T-helper 17 cell (primary cell): Measurements from ENCODE around the gene CNGB1. TPM values are rescaled to one million over a fixed set of nuclear protein-coding genes. Genes with fewer than 3 reads are reported as not detected.
"Not testable (repeated sequence)": the region's sequence is repeated elsewhere in the genome, so short reads cannot be mapped to it uniquely, and the experiment has no call there.

ENCODE experiments used
- ATAC-seq: fragments of 150-1000 bp; cut with Tn5 transposase; 2 replicates; pipeline ENCODE4 v1.10.0; 2021; ENCODE audit warnings: mild to moderate bottlenecking, moderate library complexity
- DNase-seq, 3 donors: peaks; one replicate each; pipeline versions ENCODE4 v3.0.0 to v3.0.0-alpha.2; 2020 to 2021
- H3K9me3 ChIP-seq: one replicate; pipeline ENCODE4 v1.7.0; 2013; ENCODE audit warnings: low read length, mild to moderate bottlenecking; ENCODE audit not compliant: control insufficient read depth, poor library complexity, severe bottlenecking
- H3K27ac Mint-ChIP-seq: one replicate; pipeline ENCODE4 v1.8.0; 2022; ENCODE audit warnings: mild to moderate bottlenecking, moderate library complexity, mixed read lengths
- H3K27me3 Mint-ChIP-seq: one replicate; pipeline ENCODE4 v1.8.0; 2022; ENCODE audit warnings: mixed read lengths
- H3K36me3 Mint-ChIP-seq: one replicate; pipeline ENCODE4 v1.8.0; 2022; ENCODE audit warnings: low read depth, mixed read lengths
- H3K4me1 Mint-ChIP-seq: one replicate; pipeline ENCODE4 v1.8.0; 2022; ENCODE audit warnings: mild to moderate bottlenecking, mixed read lengths
- H3K4me3 Mint-ChIP-seq: one replicate; pipeline ENCODE4 v1.8.0; 2022; ENCODE audit warnings: mild to moderate bottlenecking, moderate library complexity, mixed read lengths
- total RNA-seq, 4 donors: library from RNA in 2 of 4; stranded (reverse) in 2 of 4; gene quantifications; one replicate each; pipeline ENCODE4 v1.2.3 and lab custom pipeline; 2022 to 2026

The CNGB1 gene
- total RNA-seq, 2 donors from 2014 or later: not detected

DNA sequence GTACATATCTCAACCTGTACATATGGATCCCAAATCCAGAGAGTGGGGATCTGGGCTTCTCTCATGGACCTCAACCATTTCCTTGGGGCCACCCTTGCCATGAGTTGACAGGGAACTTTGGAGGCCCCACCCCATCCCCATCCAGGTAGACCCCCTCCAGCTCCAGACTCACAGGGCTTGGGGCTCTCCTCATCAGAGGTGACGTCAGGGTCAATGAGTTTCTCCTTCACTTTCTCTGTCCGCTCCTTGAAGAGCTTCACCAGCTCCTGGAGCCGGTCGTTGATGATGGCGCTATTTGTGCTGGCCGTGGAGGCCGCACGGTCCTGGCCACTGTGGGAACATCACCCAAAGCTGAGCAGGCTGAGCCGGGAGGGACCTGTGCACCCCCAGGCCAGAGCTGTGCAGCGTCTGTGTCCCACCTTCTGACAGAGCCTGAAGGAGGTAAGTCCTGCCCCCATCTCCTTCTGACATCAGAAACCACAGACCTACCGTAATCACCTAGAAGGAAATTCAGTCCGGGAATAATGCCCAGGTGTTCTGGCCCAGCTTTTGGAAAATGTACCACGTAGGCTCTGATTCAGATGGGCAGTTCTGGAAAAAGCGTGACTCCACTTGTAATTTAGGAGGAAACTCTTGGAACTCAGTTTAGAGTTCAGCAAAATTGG, 50.6 kb downstream of the CNGB1 start:
- ATAC-seq: no peak
- H3K27ac Mint-ChIP-seq: no peak overlapping the region
- H3K9me3 ChIP-seq: no peaks in the 10 kb centered on the region
- H3K4me1 Mint-ChIP-seq: no peaks in the 10 kb centered on the region
- peaks cover 17% of the 10 kb centered on the region for H3K27me3 Mint-ChIP-seq
- DNase-seq: no peak
- H3K4me3 Mint-ChIP-seq: no peak overlapping the region
- no peaks in the 10 kb centered on the region for H3K36me3 Mint-ChIP-seq

DNA sequence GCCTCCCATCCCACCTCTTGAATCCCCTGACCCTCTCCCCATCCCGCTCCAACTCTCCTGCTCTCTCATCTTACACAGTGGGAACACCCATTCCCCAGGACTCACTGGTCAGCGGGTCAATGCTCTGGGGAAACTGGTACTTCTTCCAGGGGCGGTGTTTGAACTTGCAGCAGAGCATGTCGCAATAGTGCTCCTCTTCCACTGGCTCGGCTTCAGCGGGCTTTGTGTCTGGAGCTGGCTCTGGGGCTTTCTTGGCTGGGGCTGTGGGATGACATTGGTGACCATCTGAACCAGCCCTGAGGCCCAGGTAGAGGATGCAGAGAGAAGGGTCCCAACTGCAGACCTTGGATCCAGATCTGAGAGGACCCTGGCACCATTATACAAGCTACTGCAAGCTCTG, 51.9 kb downstream of the CNGB1 start:
- Mint-ChIP-seq H3K4me1 (no peaks in the 10 kb centered on the region), H3K4me3 (no peak overlapping the region)
- DNase-seq: no peak

DNA sequence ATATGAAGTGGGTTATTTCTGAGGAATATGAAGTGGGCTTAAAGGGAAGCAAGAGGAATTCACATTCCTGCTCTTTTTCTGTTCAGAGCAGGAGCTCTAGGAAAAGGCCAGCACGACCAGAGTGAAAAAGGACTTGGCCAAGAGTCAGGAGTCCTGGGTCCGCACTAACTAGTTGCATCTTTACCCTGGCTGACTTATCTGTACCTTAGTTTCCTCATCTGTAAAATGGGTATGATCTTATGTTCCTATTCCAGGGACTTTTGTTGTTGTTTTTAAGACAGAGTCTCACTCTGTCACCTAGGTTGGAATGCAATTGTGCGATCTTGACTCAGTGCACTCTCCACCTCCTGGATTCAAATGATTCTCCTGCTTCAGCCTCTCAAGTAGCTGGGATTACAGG, 52.5 kb downstream of the CNGB1 start:
- DNase-seq (no peak), ATAC-seq (no peak)
- H3K4me3 Mint-ChIP-seq: no peak overlapping the region
- no peak overlapping the region for H3K27ac Mint-ChIP-seq
- H3K4me1 Mint-ChIP-seq: no peaks in the 10 kb centered on the region
- H3K27me3 Mint-ChIP-seq: peaks cover 21% of the 10 kb centered on the region
- H3K36me3 Mint-ChIP-seq: no peaks in the 10 kb centered on the region
- no peaks in the 10 kb centered on the region for H3K9me3 ChIP-seq

More for the DNA sequence above, 51.9 kb downstream of the CNGB1 start:
- Mint-ChIP-seq H3K36me3 (no peaks in the 10 kb centered on the region), H3K27ac (no peak overlapping the region), H3K27me3 (peaks cover 25% of the 10 kb centered on the region)
- no peak for ATAC-seq
- H3K9me3 ChIP-seq: no peaks in the 10 kb centered on the region

DNA sequence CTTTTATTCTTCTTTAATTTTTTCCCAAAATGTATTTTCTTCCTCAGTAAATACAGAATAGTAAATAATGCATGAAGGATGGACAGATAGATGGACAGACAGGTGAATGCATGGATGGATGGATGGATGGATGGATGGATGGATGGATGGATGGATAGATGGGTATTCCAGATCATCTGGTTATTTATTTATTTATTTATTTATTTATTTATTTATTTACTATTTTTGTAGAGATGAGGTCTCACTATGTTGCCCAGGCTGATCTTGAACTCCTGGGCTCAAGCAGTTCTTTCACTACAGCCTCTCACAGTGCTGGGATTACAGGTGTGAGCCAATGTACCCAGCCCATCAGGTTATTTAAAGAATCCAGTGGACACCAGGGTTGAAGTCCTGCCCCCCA, 53.0 kb downstream of the CNGB1 start:
- H3K4me1 Mint-ChIP-seq, ATAC-seq, H3K27ac Mint-ChIP-seq, H3K36me3 Mint-ChIP-seq, H3K4me3 Mint-ChIP-seq, H3K9me3 ChIP-seq, DNase-seq: not testable (repeated sequence)
- peaks cover 20% of the 10 kb centered on the region for H3K27me3 Mint-ChIP-seq

DNA sequence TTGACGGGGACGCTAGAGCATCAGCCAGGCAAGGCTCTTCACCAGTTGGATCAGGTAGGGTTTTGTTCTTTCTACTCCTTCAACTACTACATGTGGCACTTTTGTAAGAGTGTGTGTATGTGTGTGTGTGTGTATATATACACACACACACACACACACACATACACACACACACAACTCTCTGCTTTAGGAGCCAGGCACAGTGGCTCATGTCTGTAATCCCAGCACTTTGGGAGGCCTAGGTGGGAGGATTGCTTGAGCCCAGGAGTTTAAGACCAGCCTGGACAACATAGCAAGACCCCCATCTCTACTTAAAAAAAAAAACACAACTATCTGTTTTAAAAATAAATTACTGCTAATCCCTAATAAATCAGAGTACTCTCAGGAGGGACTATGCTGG, 53.4 kb downstream of the CNGB1 start:
- H3K27ac Mint-ChIP-seq, H3K4me3 Mint-ChIP-seq, H3K9me3 ChIP-seq, H3K4me1 Mint-ChIP-seq, DNase-seq, H3K36me3 Mint-ChIP-seq, ATAC-seq: not testable (repeated sequence)
- peaks cover 20% of the 10 kb centered on the region for H3K27me3 Mint-ChIP-seq

DNA sequence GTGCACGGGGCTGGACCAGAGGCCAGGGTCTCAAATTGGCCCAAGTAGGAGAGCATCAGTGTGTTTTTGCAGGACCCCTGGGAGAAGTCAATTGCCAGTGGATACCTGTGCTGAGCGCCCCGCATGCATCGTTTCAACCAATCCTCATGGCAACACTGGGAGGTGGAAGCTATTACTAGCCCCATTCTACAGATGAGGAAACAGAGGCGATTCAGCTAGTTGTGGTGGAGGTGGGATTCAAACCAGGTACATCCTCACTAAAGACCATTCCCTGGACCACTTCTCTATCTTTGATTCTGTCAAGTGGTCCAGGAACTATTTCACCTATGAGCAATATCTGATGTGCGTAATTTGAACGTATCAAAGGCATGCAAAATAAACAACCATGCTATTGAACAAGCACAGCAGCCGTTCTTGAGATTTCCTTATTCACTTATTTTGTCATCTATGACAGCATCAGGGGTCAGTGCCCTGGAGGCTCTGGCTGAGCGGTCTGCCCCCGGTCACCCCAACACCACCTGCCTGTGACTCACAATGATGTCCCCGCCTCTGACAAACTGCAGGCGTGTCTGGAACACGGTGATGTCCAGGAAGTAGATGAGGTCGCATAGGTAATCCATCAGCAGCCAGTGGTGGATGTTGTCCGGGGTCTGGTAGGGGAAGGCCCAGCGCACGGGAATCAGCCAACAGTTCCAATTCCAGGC, 54.0 kb downstream of the CNGB1 start:
- Mint-ChIP-seq H3K4me1 (peaks cover 3% of the 10 kb centered on the region), H3K4me3 (no peak overlapping the region), H3K36me3 (no peaks in the 10 kb centered on the region), H3K27ac (no peak overlapping the region), H3K27me3 (peaks cover 25% of the 10 kb centered on the region)
- DNase-seq (no peak), ATAC-seq (no peak)
- no peaks in the 10 kb centered on the region for H3K9me3 ChIP-seq

DNA sequence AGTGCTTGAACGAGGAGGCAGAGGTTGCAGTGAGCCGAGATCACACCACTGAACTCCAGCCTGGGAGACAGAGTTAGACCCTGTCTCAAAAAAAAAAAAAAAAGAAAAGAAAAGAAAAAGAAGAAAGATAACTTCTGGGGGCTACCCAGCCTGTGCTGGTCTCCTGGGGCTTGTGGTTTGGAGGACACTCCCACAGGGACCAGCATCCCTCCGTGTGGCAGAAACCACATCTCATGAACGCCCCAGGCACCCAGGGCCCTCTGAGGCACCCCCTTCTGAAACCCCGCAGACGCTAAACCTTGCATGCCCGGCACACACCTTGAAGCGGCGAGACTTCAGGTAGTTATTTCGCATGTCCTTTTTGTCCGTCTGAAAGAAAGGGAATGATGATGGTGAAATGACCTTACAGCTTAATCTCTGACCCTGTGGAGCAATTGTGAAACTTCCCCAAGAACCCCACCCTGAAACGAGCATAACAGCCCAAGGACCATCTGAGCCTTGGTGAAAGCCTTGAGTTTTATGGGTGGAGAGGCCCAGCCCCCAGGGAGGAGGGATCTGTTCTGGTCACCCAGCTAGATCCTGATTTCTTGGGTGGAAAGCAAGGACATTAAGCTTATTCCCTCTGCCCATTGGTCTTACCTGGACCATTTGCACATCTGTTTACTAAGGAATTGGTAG, 55.0 kb downstream of the CNGB1 start:
- H3K9me3 ChIP-seq: no peaks in the 10 kb centered on the region
- Mint-ChIP-seq H3K27me3 (peaks cover 31% of the 10 kb centered on the region), H3K36me3 (no peaks in the 10 kb centered on the region), H3K27ac (no peak overlapping the region), H3K4me1 (peaks cover 4% of the 10 kb centered on the region), H3K4me3 (no peak overlapping the region)
- no peak for DNase-seq
- no peak for ATAC-seq

DNA sequence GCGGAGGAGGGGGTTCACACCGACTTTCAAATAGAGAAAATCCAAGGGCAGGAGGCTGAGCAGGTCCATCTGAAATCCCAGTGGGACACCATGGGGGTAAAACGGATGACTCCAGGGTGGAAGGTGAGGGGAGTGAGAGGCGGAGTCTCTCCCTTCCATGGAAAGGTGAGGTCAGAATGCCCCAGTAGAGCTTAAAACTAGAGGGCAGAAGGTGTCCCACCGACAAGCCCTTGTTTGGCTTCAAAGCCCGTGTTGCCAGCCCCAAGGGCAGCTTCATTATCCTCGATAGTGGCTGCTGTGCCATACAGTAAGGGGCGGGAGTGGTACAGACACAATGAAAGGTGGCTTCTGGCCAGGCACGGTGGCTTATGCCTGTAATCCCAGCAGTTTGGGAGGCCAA, 55.7 kb downstream of the CNGB1 start:
- H3K4me1 Mint-ChIP-seq: peaks cover 4% of the 10 kb centered on the region
- peaks cover 31% of the 10 kb centered on the region for H3K27me3 Mint-ChIP-seq
- no peak overlapping the region for H3K27ac Mint-ChIP-seq
- H3K36me3 Mint-ChIP-seq: no peaks in the 10 kb centered on the region
- ATAC-seq: no peak
- no peaks in the 10 kb centered on the region for H3K9me3 ChIP-seq
- no peak overlapping the region for H3K4me3 Mint-ChIP-seq
- DNase-seq: no peak

DNA sequence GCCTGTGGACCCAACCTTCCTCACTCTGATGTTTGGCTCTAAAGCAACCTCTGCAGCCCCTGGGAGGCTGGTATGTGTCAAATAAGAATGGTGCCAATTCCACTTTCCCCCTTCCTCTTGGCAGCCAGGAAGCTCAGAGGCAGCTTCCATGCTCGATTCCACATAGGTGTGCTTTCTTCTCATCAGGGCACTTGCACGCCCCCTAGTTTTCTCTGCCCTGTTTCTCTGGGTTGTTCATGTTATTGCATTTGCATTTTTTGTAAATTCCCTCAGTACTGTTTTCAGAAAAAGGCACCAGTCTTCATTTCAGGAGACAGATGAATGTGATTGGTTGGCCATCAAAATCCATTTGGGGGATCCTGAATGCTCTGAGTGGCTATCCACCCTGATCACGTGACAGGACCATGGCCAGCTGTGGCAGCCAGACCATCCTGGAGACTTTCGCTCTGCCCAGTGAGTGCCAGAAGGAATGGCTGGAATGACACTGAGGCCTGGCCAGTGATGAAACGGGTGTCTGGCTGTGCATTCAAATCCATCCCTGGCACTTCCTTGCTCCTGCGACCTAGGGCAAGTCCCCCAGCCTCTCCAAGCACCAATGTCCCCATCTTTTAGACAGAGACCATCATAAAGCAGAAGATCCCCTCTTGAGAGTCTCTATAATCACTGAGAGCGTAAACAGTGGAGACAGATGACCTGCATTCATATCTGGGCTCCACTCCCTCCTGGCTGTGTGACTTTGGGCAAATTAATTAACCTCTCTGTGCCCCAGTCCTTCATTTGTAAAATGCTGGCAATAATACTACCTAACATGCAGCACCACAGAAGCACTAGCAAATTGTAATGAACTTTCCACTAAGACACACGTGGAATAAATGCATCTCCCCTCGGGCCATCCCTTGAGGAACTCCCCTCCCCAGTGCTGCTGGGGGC, 56.4 kb downstream of the CNGB1 start:
- Mint-ChIP-seq H3K27ac (no peak overlapping the region), H3K36me3 (no peaks in the 10 kb centered on the region), H3K27me3 (peaks cover 31% of the 10 kb centered on the region), H3K4me1 (peaks cover 4% of the 10 kb centered on the region), H3K4me3 (no peak overlapping the region)
- ATAC-seq: no peak
- DNase-seq: no peak
- H3K9me3 ChIP-seq: no peaks in the 10 kb centered on the region

DNA sequence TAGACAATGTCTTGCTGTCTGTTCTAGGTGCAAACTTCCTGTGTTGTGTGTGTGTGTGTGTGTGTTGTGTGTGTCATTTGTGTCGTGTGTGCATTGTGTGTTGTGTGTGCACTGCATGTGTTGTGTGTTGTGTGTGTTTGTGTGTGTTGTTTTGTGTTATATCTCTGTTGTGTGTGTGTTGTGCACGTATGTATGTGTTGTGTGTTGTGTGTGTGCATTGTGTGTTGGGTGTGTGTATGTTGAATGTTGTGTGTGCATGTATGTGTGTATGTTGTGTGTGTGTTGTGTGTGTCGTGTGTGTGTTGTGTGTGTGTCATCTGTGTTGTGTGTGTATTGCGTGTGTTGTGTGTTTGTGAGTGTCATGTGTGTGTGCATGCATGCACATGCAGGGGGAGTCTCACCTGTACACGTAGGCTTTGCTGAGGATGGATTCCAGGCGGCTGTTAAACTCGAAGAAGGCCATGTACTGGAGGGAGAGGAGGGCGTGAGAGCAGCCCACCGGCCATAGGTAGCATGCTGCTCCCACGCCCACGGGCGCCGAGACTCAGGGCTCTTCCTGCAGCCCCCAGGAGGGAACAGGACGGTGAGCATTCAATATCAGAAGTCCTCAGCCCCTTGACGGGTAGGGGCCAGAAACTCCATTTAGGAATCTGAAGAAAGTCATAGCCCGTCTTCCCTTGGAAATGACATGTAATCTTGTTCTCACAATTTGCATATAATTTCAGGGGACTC, 58.2 kb downstream of the CNGB1 start:
- H3K27ac Mint-ChIP-seq: no peak overlapping the region
- ATAC-seq (no peak), DNase-seq (no peak)
- H3K36me3 Mint-ChIP-seq: no peaks in the 10 kb centered on the region
- no peak overlapping the region for H3K4me3 Mint-ChIP-seq
- no peaks in the 10 kb centered on the region for H3K9me3 ChIP-seq
- peaks cover 6% of the 10 kb centered on the region for H3K4me1 Mint-ChIP-seq
- H3K27me3 Mint-ChIP-seq: peaks cover 31% of the 10 kb centered on the region

DNA sequence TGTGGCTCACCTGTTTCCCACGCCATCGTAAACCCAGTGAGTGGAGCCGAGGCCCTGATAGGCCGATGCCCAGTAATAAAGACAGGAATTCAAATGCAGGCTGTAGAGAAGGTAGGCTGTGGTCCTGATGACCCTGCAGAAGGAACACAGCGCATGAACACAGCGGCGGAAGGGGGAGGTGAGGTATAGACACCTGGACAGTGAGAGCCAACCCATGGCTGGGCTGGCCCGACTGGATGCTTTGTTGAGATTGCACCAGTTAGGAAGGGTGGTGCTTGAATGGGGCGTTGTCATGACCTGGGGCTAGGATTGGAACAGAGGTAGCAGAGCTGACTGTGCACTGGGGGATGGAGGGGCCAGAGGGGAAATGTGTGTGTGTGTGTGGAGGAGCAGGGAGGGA, 59.2 kb downstream of the CNGB1 start:
- Mint-ChIP-seq H3K27ac (no peak overlapping the region), H3K36me3 (no peaks in the 10 kb centered on the region), H3K27me3 (peaks cover 31% of the 10 kb centered on the region), H3K4me1 (peaks cover 6% of the 10 kb centered on the region), H3K4me3 (no peak overlapping the region)
- no peaks in the 10 kb centered on the region for H3K9me3 ChIP-seq
- no peak for ATAC-seq
- DNase-seq: no peak

DNA sequence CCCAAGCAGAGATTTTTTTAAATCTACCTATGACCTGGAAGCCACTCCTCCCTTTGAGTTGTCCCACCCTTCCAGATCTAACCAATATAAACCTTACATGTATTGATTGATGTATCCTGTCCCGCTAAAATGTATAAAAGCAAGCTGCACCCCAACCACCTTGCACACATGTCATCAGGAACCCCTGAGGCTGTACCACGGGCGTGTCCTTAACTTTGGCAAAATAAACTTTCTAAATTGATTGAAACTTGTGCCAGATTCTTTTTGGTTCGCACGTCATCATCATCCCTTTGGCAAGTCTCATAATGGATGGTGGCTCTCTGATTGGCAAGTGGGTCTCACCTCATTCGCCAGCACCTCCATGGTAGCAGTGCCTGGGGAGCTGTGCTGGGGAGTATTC, 60.2 kb downstream of the CNGB1 start:
- ATAC-seq (no peak), DNase-seq (no peak)
- no peaks in the 10 kb centered on the region for H3K9me3 ChIP-seq
- H3K4me1 Mint-ChIP-seq: peaks cover 8% of the 10 kb centered on the region
- H3K27ac Mint-ChIP-seq: no peak overlapping the region
- H3K4me3 Mint-ChIP-seq: no peak overlapping the region
- peaks cover 24% of the 10 kb centered on the region for H3K27me3 Mint-ChIP-seq
- no peaks in the 10 kb centered on the region for H3K36me3 Mint-ChIP-seq
